Skeletal muscle cell (primary cell): ENCODE results near the gene MACROH2A1.

Experiments used
- DNase-seq: peaks from one replicate; pipeline ENCODE4 v3.0.0-alpha.2; 2010; ENCODE audit warnings: low read depth
- H3K4me3 ChIP-seq: 2 replicates; pipeline ENCODE4 v1.5.1; 2011; ENCODE audit warnings: low read depth, mild to moderate bottlenecking, control low read depth, low read length, moderate library complexity

Gene MACROH2A1

DNA sequence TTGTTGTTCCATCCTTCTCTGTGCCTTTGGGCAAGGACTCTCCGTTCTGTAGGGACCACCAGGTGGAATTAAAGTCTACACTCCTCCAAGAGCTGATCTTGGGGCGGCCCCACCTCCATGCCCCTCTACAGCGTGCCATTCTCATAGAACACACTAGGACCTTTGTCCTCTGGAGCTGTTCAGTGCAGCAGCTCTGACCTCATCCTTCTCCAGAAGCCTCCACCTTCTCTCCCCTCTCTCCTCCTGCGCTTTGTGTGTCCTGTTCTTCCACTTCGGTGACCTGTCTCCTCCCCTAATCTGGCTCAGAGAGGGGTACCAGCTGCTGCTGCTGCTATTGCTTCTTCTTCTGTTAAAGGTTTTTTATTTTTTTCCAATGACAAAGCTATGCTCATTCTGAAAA lies 1.8 kb upstream of the MACROH2A1 start:
- DNase-seq = no peak

DNA sequence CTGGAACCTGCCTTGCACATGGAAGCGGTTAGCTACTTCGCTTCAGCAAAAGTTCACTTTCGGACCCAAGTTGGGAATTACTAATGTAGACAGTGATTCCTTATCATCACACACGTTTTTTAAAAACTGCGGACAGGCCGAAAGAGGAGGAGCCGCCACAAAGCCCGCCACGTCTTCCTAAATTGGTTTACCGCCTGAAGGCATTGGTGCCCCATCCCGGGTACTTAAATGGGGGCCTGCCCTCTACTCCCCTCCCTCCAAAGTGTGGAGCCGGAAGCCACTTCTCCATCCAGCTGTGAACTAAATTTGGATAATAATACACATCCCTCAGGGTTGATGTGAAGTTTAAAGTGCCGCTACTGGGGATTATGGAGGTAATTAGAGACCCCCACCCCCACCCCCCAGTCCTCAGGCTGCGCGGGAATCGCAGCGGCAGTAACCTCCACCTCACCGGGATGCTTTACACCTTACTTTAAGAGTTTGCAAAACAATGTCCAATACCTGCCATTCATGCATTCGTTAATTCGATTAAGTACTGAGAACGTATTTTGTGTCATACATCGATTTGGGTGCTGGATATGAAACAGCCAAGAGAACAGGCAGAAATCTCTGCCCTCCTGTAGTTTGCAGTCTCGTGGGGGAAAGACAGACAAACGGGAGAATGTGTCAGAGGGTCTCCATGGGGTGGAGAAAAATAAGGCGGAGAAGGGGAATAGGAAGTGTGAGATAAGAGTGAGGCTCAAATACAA lies 937 bp upstream of the MACROH2A1 start:
- DNase-seq = no peak
- H3K4me3 ChIP-seq = peak overlapping the region; percentile 88

More for the DNA sequence above, 1.8 kb upstream of the MACROH2A1 start:
- no peak overlapping the region for H3K4me3 ChIP-seq

DNA sequence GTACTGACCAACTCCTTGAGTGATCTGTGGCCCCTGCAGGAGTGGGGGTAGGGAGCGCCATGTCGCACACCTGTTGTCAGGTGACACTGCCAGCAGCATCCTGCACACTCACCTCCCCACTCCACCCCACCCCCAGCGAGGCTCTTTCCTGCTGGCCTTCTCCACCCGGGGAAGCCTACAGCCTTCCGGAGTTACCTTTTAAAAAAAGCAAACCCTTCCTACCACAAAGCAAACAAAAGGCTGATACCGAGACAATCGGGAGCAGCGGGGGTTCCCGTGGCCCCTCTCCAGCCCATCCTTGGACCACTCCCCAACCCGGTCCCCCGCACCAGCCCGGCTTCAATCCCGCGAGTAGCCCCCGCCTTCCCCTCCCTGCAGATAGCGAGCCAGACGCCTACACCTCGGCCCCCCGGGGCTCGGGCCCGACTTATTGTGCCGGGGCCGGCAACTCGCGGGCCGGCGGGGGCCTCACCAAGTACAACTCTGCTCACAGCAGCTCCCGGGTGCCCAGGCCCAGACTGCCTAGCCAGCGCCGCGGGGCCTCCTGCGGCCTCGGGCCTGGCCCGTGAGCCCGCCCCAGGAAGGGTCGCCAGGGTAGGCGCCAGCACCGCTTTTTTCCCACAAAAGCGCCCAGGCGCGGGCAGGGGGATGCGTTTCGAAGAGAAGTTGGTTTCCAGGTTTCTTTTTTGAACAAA lies 724 bp downstream of the MACROH2A1 start:
- DNase-seq = no peak
- peak overlapping the region; percentile 88 for H3K4me3 ChIP-seq

DNA sequence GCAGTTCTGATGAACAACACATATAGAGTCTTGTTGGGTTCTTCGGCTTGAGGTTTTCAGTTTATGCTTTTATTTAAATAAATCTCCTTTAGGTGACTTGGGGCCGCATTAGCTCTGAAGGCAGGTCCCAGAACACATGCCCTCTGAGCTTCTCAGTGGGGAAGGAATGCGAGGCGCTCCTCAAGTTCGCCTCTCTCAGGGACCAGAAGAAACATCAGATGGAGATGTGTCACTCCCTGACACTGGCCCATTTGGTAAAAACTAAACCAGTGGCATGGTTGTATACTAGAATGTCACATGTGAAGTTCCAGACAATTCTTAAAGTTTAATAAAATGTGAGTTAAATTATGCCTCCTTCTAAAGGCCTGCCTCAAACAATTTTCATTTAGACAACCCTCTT lies 1.9 kb downstream of the MACROH2A1 start:
- no peak overlapping the region for H3K4me3 ChIP-seq

DNA sequence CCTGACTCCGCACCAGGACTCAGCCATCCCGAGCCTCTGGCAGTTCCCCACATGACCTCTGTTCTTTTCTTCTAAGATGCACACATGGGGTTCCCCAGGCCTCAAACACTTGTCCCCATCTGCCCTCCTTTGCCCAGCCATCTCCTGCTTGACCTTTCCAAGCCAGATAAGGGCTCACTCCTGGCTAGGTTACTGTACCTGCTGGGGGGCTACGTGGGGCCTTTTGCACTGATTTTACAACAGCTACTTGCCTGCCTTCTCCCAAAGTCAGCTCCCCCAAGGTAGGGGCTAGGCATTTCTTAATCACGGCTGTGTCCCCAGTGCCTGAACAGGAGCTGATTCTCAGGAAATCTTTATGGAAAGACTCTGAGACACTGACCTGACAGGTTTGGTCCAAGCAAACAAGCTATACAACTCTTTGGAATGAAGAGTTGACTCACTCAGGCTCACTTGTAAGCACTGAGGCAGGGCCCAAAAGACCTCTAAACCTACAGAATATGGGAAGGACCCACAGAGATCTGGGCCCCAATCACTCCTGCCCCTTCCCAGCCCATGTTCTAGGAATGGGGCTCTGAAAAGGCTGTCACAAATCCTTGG lies 2.5 kb downstream of the MACROH2A1 start:
- no peak overlapping the region for H3K4me3 ChIP-seq
- DNase-seq = no peak

More for the DNA sequence above, 1.9 kb downstream of the MACROH2A1 start:
- no peak for DNase-seq

DNA sequence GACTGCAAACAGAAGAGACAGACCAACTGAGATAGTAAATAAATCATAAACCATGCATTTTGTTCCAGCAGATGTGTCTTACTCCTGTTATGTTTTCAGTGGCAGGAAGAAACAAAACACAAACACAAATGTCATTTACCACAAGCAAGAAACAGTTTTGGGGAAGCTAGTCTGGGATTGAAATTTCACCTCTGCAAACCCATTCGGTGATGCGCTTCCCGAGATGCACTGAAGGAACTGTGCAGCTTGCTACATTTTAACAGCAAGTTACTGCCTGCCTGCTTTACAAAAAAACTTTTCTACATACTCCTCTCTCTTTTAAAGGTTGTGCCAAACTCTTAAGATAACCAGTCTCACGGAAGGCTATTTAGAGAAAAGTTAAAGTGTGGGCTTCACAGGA lies 3.2 kb downstream of the MACROH2A1 start:
- DNase-seq = no peak
- no peak overlapping the region for H3K4me3 ChIP-seq

DNA sequence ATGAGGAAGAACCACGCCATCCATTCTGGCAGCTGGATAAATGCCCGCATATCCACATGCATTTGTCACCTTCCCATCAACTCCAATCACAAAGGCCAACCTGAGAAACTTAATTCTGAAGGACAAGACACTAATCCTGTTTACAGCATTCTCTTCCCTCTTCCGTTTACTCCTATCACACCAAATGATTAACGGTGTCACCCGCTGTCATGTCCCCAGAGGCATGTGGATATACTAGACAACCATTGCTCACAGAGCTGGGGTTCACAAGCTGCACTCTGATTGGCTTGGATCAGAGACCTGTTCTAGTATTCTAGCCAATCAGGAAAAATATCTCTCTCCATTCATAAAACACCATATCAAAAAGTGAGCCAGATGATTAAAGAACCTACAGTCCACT lies 3.6 kb downstream of the MACROH2A1 start:
- H3K4me3 ChIP-seq = no peak overlapping the region

DNA sequence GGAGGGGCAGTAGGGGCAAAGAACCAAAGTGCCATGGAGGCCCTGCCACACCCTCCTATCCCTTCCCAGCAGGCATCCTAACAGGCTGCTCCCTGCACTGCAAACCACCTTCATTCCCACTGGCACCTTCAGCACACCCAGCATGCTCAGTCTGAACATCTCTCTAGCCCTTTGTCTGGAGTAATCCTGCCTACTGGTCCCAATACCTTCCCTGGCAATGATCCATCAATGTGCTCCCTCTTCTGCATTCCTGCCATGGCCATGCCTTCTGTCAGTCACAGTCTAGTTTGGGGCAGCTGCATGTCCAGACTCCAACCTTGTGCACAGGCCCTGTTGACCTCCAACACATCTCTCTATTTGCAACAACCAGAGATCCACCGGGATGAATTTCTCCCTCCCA lies 4.9 kb downstream of the MACROH2A1 start:
- no peak overlapping the region for H3K4me3 ChIP-seq
- DNase-seq = no peak

More for the DNA sequence above, 3.6 kb downstream of the MACROH2A1 start:
- no peak for DNase-seq

DNA sequence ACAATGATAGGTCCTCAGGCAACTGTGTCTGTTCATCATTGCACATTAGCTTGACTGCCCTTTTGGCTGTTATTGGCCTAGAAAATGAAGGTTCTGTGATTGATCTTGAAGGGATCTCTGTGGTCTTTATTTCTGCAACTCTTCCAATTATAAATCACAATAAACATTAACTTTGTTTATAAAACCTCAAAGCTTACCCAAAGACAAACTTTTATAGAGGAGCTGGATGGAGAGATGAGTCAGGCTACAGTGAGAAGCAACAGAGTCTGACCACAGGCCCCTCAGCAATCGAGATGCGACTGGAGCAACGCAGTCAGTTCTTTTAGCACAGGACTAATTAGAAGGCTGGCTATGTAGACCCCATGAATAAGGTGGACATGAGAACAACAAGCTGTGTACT lies 5.3 kb downstream of the MACROH2A1 start:
- H3K4me3 ChIP-seq = no peak overlapping the region
- no peak for DNase-seq

DNA sequence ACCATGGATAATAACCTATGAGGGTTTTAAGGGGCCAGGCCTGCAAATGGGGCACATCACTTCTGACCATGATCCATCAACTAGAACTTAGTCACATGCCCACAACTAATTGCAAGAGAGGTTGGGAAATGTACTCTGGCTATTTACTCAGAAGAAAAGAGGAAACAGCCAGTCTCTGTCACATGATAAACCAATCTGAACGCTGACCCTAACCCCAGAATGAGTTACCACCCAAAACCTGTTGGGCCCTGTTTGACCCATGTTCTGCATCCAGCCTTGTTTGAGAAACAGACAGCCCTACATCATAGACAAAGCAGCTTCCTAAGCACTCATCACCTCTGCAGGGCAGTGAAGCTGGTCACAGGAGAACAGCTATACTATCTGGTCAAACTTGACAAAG lies 5.8 kb downstream of the MACROH2A1 start:
- no peak for DNase-seq
- H3K4me3 ChIP-seq = no peak overlapping the region

DNA sequence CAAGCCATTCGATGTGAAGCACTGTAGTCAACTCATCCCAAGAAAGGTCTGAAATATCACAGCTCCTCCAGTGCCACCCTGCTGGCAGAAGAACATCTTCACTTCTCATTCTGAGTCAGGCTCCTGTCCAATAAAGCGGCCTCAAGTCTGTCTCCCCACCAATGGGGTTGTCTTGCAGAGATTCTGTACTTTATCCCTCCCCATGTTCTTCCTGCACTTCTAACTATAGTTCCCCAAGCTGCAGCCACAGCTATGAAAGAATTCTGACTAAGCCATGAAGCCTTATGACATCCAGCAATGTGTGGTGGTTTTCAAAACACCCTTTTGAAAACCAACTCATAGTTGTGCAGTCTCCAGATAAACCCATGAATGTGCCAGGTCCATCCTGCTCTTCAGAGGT lies 6.8 kb downstream of the MACROH2A1 start:
- no peak overlapping the region for H3K4me3 ChIP-seq
- DNase-seq = peak; percentile 73

DNA sequence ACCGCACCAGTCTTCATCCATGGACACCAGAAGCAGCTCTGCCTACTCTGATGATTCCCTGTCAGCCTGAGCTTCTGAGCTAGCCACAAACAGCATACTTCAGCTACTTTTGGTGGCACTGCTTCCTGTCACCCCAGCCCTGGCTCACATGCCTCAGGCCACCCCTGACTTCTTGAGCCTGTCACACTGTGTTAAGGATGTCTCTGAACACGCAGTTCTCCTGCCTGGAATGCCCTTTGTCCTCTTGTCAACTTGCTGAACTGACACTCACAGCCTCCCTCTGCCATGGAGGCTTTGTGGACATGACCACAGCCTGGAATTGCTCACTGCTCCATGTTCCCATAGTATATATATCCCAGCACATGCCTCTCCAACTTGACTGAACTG lies 7.2 kb downstream of the MACROH2A1 start:
- H3K4me3 ChIP-seq = no peak overlapping the region
- no peak for DNase-seq

DNA sequence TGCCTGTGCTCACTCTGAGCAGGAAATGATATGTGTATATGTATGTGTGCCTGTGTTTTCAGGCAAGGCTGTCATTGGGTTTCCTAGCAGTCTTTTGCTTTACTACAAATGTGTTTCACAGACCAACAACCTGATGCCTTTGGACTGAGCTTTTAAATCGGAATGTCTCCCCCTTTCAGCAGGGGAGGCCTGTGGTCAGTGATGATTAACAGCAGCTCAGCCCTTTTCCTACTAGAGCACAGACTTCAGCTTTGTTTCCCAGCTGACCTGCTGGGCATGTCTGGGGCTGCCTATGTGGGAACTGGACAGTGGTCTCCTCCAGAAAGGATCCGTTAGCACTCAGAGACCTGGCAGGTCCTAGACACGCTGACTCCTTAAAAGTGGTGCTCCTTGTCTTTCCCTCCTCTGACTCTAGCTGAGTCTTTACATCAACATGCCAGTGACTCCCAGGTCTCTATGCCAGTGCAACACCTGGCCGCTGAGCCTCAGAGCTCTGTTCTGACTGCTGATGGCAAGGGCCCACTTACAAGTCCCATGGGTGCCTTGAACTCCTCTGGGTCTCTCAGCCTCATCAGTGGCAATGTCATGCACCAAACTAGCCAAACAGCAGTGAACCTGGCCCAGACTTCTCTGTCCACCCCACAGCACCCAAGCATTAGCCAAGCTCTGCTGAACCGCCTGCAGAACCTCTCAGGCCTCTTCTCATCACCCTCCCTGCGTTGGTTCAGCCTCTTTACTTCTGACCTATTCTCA lies 7.7 kb downstream of the MACROH2A1 start:
- H3K4me3 ChIP-seq = no peak overlapping the region

DNA sequence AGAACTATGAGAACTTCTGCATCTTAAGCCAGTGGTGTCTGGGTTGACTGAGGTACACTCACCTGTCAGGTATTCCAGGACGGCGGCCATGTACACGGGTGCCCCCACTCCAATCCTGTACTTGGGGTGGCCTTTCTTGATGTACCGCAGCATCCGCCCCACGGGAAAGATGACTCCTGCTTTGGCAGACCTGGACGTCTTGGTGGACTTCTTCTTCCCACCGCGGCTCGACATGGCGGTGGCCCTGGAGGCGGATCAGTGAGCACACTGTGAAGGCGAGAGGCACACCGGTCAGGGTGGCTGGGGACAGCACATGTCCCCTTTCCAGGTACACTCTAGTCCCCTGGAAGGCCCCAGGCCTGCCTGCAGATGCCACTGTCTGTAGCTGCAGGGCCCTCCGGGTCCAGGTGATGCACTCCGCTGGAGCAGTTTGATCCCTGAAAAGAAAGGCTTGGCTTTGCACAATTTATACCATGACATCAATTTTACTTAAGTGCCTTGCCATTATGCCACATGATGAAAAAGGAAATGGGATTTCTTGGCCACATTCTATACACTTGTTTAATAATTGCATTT lies 10.1 kb downstream of the MACROH2A1 start:
- no peak for DNase-seq
- no peak overlapping the region for H3K4me3 ChIP-seq

More for the DNA sequence above, 7.7 kb downstream of the MACROH2A1 start:
- peak; percentile 82 for DNase-seq

DNA sequence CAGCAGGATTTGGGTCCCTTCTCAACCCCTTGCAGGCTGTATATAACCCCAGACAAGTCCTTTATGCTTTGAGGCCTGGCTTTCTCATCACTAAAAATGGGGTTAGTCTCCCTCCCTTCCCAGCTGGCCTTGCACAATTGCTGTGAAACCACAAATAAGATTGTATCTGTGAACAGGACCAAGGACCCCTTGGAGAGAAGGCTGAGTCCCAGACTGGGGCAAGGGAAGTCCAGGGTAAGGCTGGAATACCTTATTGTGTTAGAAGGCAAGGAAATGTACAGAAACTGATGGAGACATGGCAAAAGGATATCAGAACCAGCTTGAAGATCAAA lies 11.4 kb downstream of the MACROH2A1 start:
- H3K4me3 ChIP-seq = no peak overlapping the region
- peak; percentile 23 for DNase-seq

DNA sequence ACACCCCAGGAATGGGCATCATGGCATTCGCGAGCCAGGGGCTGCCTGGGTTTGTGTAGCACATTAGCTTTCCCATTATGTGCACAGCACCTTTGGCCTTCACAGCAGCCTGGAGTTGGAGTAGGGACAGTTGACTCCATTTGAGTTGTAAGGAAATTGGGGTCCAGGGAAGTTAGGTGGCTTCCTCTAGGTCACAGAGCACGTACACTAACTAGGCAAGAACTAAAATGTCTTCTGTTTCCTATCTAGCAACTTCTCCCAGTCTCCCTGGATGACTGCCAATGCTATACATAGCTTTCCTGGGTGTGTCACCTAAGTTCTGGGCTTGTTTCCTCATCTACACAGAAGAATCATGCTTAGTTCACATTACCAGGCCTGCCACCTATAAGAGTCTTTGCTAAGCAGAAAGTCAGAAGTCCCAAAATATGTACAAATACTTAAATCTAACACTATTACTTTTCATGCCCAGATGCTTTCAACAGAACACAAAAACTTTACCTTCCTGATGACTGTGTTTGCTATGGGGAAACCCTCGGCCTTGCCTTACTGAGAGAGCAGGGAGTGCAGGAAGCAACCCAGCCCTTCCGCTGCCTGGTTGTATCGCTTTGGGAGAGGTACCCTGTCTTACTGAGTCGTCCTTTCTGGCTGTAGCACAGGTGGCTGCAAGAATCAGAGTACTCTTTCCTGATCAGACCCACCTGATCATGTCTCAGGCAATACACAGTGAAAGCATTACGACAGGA lies 12.0 kb downstream of the MACROH2A1 start:
- no peak overlapping the region for H3K4me3 ChIP-seq
- DNase-seq = peak; percentile 85

DNA sequence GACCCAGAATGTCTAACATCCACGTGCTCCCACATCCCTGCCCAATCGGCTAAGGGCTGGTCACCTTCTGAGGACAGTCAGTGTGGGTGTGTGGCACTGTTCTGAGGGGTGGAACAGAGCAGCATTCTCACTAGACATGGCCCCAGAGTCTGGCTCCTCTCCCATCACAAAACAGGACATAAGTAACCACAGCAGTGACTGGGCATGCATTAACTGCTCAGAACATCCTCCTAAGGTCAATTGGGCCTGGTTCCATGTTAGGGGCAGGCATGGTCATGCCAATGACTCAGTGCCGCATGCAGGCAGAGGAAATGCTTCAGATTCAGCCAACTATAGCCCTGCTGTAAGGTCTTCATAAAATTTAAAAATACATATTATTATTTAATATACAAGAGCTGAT lies 12.9 kb downstream of the MACROH2A1 start:
- no peak overlapping the region for H3K4me3 ChIP-seq
- no peak for DNase-seq

DNA sequence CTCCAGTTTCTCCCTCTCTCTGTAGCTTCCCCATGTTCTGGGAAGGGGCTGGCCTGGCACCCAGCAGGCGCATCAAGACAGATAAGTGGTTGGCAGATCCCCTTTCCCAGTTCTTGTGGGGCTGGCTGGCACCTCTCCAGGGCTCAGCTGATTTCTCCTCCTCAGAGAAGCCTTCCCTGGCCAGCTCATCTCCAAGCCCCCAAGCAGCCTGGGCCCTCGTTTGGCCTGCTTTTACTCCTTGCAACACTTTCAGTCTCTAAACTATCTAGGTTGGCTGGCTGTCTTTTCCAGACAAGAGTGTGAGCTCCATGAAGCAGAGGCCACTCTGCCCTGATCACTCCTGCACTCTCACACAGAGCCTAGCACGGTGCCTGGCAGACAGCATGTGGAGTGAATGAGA lies 13.5 kb downstream of the MACROH2A1 start:
- no peak for DNase-seq
- no peak overlapping the region for H3K4me3 ChIP-seq

DNA sequence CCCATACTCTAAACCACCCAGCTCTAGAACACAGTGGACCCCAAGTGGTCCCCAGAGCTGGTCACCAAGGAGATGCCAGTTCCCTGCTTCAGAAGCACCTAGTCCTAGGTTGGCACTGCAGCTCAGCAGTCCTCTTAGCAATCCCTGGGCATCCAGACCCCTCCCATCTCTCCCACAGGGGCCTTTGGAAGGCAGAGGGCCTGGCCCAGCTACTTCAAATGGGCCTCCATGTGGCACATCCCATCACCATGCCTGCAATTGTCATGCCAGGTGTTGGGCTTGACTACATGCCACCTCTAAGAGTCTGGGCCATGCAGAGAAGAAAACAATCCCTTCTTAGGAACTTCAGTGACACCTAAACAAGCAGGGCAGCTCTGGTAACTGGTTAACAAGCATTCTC lies 14.1 kb downstream of the MACROH2A1 start:
- no peak overlapping the region for H3K4me3 ChIP-seq

More for the DNA sequence above, 14.1 kb downstream of the MACROH2A1 start:
- no peak for DNase-seq
